Lower leg skin (tissue), 4 donors: Measurements from ENCODE around the gene CHST8. TPM values are rescaled to one million over a fixed set of nuclear protein-coding genes. Genes with fewer than 3 reads are reported as not detected.

Source experiments
- DNase-seq, 2 donors: peaks; one replicate each; pipeline ENCODE4 v3.0.0-alpha.2; 2019; ENCODE audit warnings: low spot score in 2 of 2
- H3K4me3 ChIP-seq: fragments of 200-600 bp; sonication (generic); 2 replicates; pipeline ENCODE4 v1.5.1; 2017; ENCODE audit warnings: mild to moderate bottlenecking, low read depth; ENCODE audit not compliant: poor library complexity, severe bottlenecking
- CTCF ChIP-seq, 3 donors: fragments of 450-650 bp; IDR thresholded peaks; one replicate each; pipeline ENCODE4 v1.5.1; 2016; ENCODE audit warnings: antibody characterized with exemption in 3 of 3, mild to moderate bottlenecking in 3 of 3, moderate library complexity in 2 of 3
- POLR2A ChIP-seq, 2 donors: fragments of 450-650 bp; IDR thresholded peaks; one replicate each; pipeline ENCODE4 v1.6.1; 2016 to 2017; ENCODE audit warnings: antibody characterized with exemption in 2 of 2, mild to moderate bottlenecking in 1 of 2, moderate library complexity in 1 of 2
- WGBS, 2 donors: methylation state at CpG; one replicate each; pipeline ENCODE4 v1.1.5; 2018; 5-methylcytosine and 5-hydroxymethylcytosine counted together
- intact Hi-C: fragments of 100-400 bp; cut with DNase I; formaldehyde crosslinking; loops from one replicate; pipeline ENCODE4 v1.15.0; 2023; ENCODE audit warnings: low total_unique reads
- total RNA-seq, 4 donors: library from RNA; depleted of rRNA; stranded (reverse); fragments of >200 nt; gene quantifications; one replicate each; pipeline ENCODE4 v1.1.0, GENCODE V29; 2016

The CHST8 gene
- total RNA-seq = 1 to 10 TPM in 1 of 4 donors, under 1 TPM in 2, not detected in 1; 0.19 to 1.6 (median 0.37) TPM

- peak within 1 kb of the TSS; percentile 21 for H3K4me3 ChIP-seq
- no peak for TF ChIP-seq CTCF (IDR thresholded peaks at IDR 0.05)
- no peak for TF ChIP-seq POLR2A (IDR thresholded peaks at IDR 0.05)
- no peak for DNase-seq
- WGBS, 2 donors = 0 to 2% methylated on average over 8 to 19 of the region's 96 CpGs
- intact Hi-C loops = no loop called here
Observed at GRCh38 chr19:33621811-33622504, at the start of gene CHST8. TSS of gene CHST8 (plus strand) at chr19:33621953. CDS start at chr19:33689262, 67,309 bp downstream.

- DNase-seq = no peak
- WGBS, 2 donors = 80 to 85% methylated on average over 2 of the region's 2 CpGs
- intact Hi-C loops = no loop called here
- H3K4me3 ChIP-seq = no peak overlapping the region
- TF ChIP-seq CTCF (IDR thresholded peaks at IDR 0.05) (no peak), POLR2A (IDR thresholded peaks at IDR 0.05) (no peak)
Observed at GRCh38 chr19:33572929-33573328, 48.8 kb upstream of the CHST8 start.

GRCh38 chr19:33574824-33575223 lies 46.9 kb upstream of the CHST8 start:
- TF ChIP-seq CTCF (IDR thresholded peaks at IDR 0.05) (no peak), POLR2A (IDR thresholded peaks at IDR 0.05) (no peak)
- intact Hi-C loops = no loop called here
- DNase-seq = no peak
- H3K4me3 ChIP-seq = no peak overlapping the region
- WGBS, 2 donors = 81 to 88% methylated on average over 1 of the region's 1 CpG

GRCh38 chr19:33578697-33579096 lies 43.1 kb upstream of the CHST8 start:
- H3K4me3 ChIP-seq = no peak overlapping the region
- TF ChIP-seq POLR2A (IDR thresholded peaks at IDR 0.05) = no peak
- no peak for TF ChIP-seq CTCF (IDR thresholded peaks at IDR 0.05)
- intact Hi-C loops = no loop called here
- DNase-seq = peak in 1 of 2 donors; percentile 71
- 68 to 70% methylated on average over 3 of the region's 3 CpGs for WGBS, 2 donors

GRCh38 chr19:33580026-33580644 lies 41.6 kb upstream of the CHST8 start:
- WGBS, 2 donors = 42 to 50% methylated on average over 6 to 7 of the region's 10 CpGs
- TF ChIP-seq POLR2A (IDR thresholded peaks at IDR 0.05) (no peak), CTCF (IDR thresholded peaks at IDR 0.05) (no peak)
- no peak overlapping the region for H3K4me3 ChIP-seq
- intact Hi-C loops = no loop called here
- peak in 1 of 2 donors; percentile 77 for DNase-seq
